Purkinje cell (primary cell): ENCODE results near the gene XIRP1. TPM values are rescaled to one million over a fixed set of nuclear protein-coding genes. Genes with fewer than 3 reads are reported as not detected.

ENCODE experiments used
- polyA plus RNA-seq: library from polyadenylated mRNA; unstranded; fragments of >200 nt; fragmentation: Nextera tagmentation; gene quantifications from 2 replicates; pipeline ENCODE4 v1.2.1, GENCODE V29; 2014

XIRP1 gene
- not detected in 2 replicates for polyA plus RNA-seq

GRCh38 chr3:39192490-39193092, at the start of gene XIRP1:
TSS of gene XIRP1 (minus strand) at chr3:39192595. CDS start at chr3:39189445, 3,150 bp downstream.

Other genes with a start within 250 kb of the XIRP1 start
- 0.66 and 0.69 TPM in 2 replicates for gene SCN11A, start 140.7 kb downstream of the XIRP1 start, polyA plus RNA-seq
- gene WDR48, start 140.6 kb downstream of the XIRP1 start, polyA plus RNA-seq: 26.3 and 96.4 TPM in 2 replicates
- gene GORASP1, start 85.0 kb downstream of the XIRP1 start, polyA plus RNA-seq: 19.8 and 20.4 TPM in 2 replicates
- gene TTC21A, start 84.9 kb downstream of the XIRP1 start, polyA plus RNA-seq: 0.31 and 3.2 TPM in 2 replicates
- gene CSRNP1, start 39.0 kb downstream of the XIRP1 start, polyA plus RNA-seq: 0.31 and 0.82 TPM in 2 replicates
- 0.43 TPM in 1 of 2 replicates, not detected in the other for gene CX3CR1, start 87.4 kb upstream of the XIRP1 start, polyA plus RNA-seq
- not detected in 2 replicates for gene CCR8, start 137.1 kb upstream of the XIRP1 start, polyA plus RNA-seq
- 23.3 and 32.0 TPM in 2 replicates for gene SLC25A38, start 190.8 kb upstream of the XIRP1 start, polyA plus RNA-seq
- gene RPSA, start 214.1 kb upstream of the XIRP1 start, polyA plus RNA-seq: 204 and 250 TPM in 2 replicates